ENCODE results near the gene PPP6R2. TPM values are rescaled to one million over a fixed set of nuclear protein-coding genes. Genes with fewer than 3 reads are reported as not detected.

The PPP6R2 gene
- total and polyA plus RNA-seq, 2 of the 8 experiments (the other 6 are each of a cell fraction or from before 2014, with no cell fraction given) = 25.0 to 32.2 TPM

- peak; percentile 74 for TF ChIP-seq KDM4A (IDR thresholded peaks at IDR 0.05; ENCODE audit: low read depth, low read length, severe bottlenecking)
- TF ChIP-seq RFX5 (IDR thresholded peaks at IDR 0.05; ENCODE audit: borderline replicate concordance, low read depth, low read length) = no peak
- TF ChIP-seq RNF2 (IDR thresholded peaks at IDR 0.05; ENCODE audit: borderline replicate concordance, low read depth, low read length, missing control alignments, poor library complexity, severe bottlenecking) = no peak
- TF ChIP-seq FOSL1 (IDR thresholded peaks at IDR 0.05; ENCODE audit: insufficient read depth, low read depth, low read length) = no peak
- peak in 1 of 2 experiments; percentile 72; a peak in 2 of 3 replicates for TF ChIP-seq POLR2A (IDR thresholded peaks at IDR 0.05; ENCODE audit: control extremely low read depth in 1 of 2, low read depth in 2 of 2, low read length in 2 of 2)
- no peak; the same call in 1 of the 2 replicates for TF ChIP-seq RBBP5 (IDR thresholded peaks at IDR 0.05; ENCODE audit: borderline replicate concordance, low read depth, low read length)
- 0 out of 2 replicates have a peak, but pooled peaks have one; percentile 10 for TF ChIP-seq BACH1 (IDR thresholded peaks at IDR 0.05; ENCODE audit: low read length)
- no peak for TF ChIP-seq POU5F1 (IDR thresholded peaks at IDR 0.05; ENCODE audit: low read depth, low read length)
- TF ChIP-seq RXRA (IDR thresholded peaks at IDR 0.05; ENCODE audit: insufficient read depth, low read depth, low read length) = no peak
- no peak for TF ChIP-seq SRF (IDR thresholded peaks at IDR 0.05; ENCODE audit: low read depth, low read length)
- TF ChIP-seq SP4 (IDR thresholded peaks at IDR 0.05; ENCODE audit: low read length) = no peak
- 0 out of 2 replicates have a peak, but pooled peaks have one; percentile 0 for TF ChIP-seq SP1 (IDR thresholded peaks at IDR 0.05; ENCODE audit: low read depth, low read length)
- TF ChIP-seq PHF8 (conservative IDR thresholded peaks at IDR 0.05; ENCODE audit: low read depth, low read length) = peak; percentile 80
- peak in 1 of 2 experiments; percentile 21; a peak in 1 of 4 replicates for TF ChIP-seq SIN3A (conservative IDR thresholded peaks at IDR 0.05 in 1 of 2, IDR thresholded peaks at IDR 0.05 in 1 of 2; ENCODE audit: low read depth in 1 of 2, low read length in 2 of 2)
- 0 out of 2 replicates have a peak, but pooled peaks have one; percentile 18 for TF ChIP-seq MAX (IDR thresholded peaks at IDR 0.05)
- no peak for TF ChIP-seq SIX5 (IDR thresholded peaks at IDR 0.05; ENCODE audit: low read depth, low read length)
- peak; percentile 31 for TF ChIP-seq TAF7 (optimal IDR thresholded peaks at IDR 0.05; ENCODE audit: borderline replicate concordance, low read depth, low read length)
- TF ChIP-seq ASH2L (IDR thresholded peaks at IDR 0.05; ENCODE audit: low read length) = peak; percentile 55
- no peak for TF ChIP-seq ATF3 (IDR thresholded peaks at IDR 0.05; ENCODE audit: insufficient read depth, low read depth, low read length)
- no peak for TF ChIP-seq SAP30 (IDR thresholded peaks at IDR 0.05; ENCODE audit: insufficient read depth, insufficient replicate concordance, low read length)
- TF ChIP-seq NANOG (IDR thresholded peaks at IDR 0.05; ENCODE audit: insufficient read depth, low read depth, low read length, poor library complexity, severe bottlenecking) = no peak
Observed at GRCh38 chr22:50342651-50343540, at the start of gene PPP6R2 (continued).
